Mesenchymal stem cell (in vitro differentiated cells and primary cell): ENCODE results near the gene TUBA1A.
A peak's percentile ranks its signal among the peaks of the same experiment; 100 is the strongest.

Experiments
- DNase-seq: peaks from one replicate; pipeline ENCODE4 v3.0.0-alpha.2; 2013
- H2AFZ ChIP-seq: one replicate; pipeline ENCODE4 v1.6.1; 2013; ENCODE audit warnings: low read depth, mild to moderate bottlenecking, control low read depth, inconsistent platforms, low read length, moderate library complexity
- H2AK5ac ChIP-seq: 2 replicates; pipeline ENCODE4 v1.6.1; 2013; ENCODE audit warnings: low read length, moderate library complexity, mild to moderate bottlenecking, inconsistent platforms; ENCODE audit not compliant: severe bottlenecking
- H2BK120ac ChIP-seq: one replicate; pipeline ENCODE4 v1.6.1; 2013; ENCODE audit warnings: low read depth, mild to moderate bottlenecking, inconsistent platforms, low read length, moderate library complexity
- H2BK12ac ChIP-seq, 2 experiments: one replicate each; pipeline ENCODE4 v1.6.1; 2013; ENCODE audit warnings: inconsistent platforms in 2 of 2, low read length in 2 of 2, mild to moderate bottlenecking in 2 of 2, moderate library complexity in 2 of 2, control low read depth in 1 of 2
- H2BK15ac ChIP-seq: one replicate; pipeline ENCODE4 v1.6.1; 2013; ENCODE audit warnings: mild to moderate bottlenecking, low read depth, inconsistent platforms; ENCODE audit not compliant: poor library complexity, severe bottlenecking
- H2BK5ac ChIP-seq: 2 replicates; pipeline ENCODE4 v1.6.1; 2013; ENCODE audit warnings: low read depth, mild to moderate bottlenecking, low read length, control low read depth, inconsistent platforms; ENCODE audit not compliant: poor library complexity, severe bottlenecking
- H3K14ac ChIP-seq, 2 experiments: one replicate each; pipeline ENCODE4 v1.6.1; 2013; ENCODE audit warnings: inconsistent platforms in 2 of 2, low read length in 2 of 2, control low read depth in 1 of 2, mild to moderate bottlenecking in 1 of 2, moderate library complexity in 1 of 2
- H3K18ac ChIP-seq, 2 experiments: one replicate each; pipeline ENCODE4 v1.6.1; 2013; ENCODE audit warnings: inconsistent platforms in 2 of 2, low read length in 2 of 2, control low read depth in 1 of 2, low read depth in 1 of 2, mild to moderate bottlenecking in 1 of 2
- H3K23ac ChIP-seq, 2 experiments: one replicate each; pipeline ENCODE4 v1.6.1; 2013; ENCODE audit warnings: inconsistent platforms in 2 of 2, low read length in 2 of 2, mild to moderate bottlenecking in 2 of 2, moderate library complexity in 2 of 2, control low read depth in 1 of 2
- H3K27ac ChIP-seq: 2 replicates; pipeline ENCODE4 v1.5.1; 2013; ENCODE audit warnings: mild to moderate bottlenecking, moderate library complexity, low read length, control low read depth, inconsistent platforms; ENCODE audit not compliant: poor library complexity, severe bottlenecking
- H3K27me3 ChIP-seq, 2 experiments: 2 replicates each; pipeline versions ENCODE4 v1.6.1 to v1.7.0; 2013; ENCODE audit warnings: low read length in 2 of 2, mild to moderate bottlenecking in 2 of 2, moderate library complexity in 2 of 2, control low read depth in 1 of 2, inconsistent platforms in 1 of 2; ENCODE audit not compliant: control insufficient read depth in 1 of 2, insufficient read depth in 1 of 2
- H3K36me3 ChIP-seq, 2 experiments: 2 replicates each; pipeline versions ENCODE4 v1.6.1 to v1.7.0; 2013; ENCODE audit warnings: low read length in 2 of 2, control low read depth in 1 of 2, inconsistent platforms in 1 of 2, low read depth in 1 of 2, mild to moderate bottlenecking in 1 of 2; ENCODE audit not compliant: insufficient read depth in 2 of 2, control insufficient read depth in 1 of 2
- H3K4ac ChIP-seq, 2 experiments: one replicate each; pipeline ENCODE4 v1.6.1; 2013; ENCODE audit warnings: inconsistent platforms in 2 of 2, low read length in 2 of 2, mild to moderate bottlenecking in 2 of 2, moderate library complexity in 2 of 2, control low read depth in 1 of 2, low read depth in 1 of 2
- H3K4me1 ChIP-seq: 2 replicates; pipeline ENCODE4 v1.6.1; 2013; ENCODE audit warnings: low read depth, low read length, control low read depth; ENCODE audit not compliant: control insufficient read depth, insufficient read depth
- H3K4me2 ChIP-seq: 2 replicates; pipeline ENCODE4 v1.6.1; 2013; ENCODE audit warnings: low read length, mild to moderate bottlenecking, inconsistent platforms; ENCODE audit not compliant: poor library complexity, severe bottlenecking
- H3K4me3 ChIP-seq, 2 experiments: 2 replicates each; pipeline versions ENCODE4 v1.5.1 to v1.7.0; 2013; ENCODE audit warnings: low read length in 2 of 2, mild to moderate bottlenecking in 2 of 2, control low read depth in 1 of 2, low read depth in 1 of 2; ENCODE audit not compliant: insufficient read depth in 1 of 2
- H3K79me1 ChIP-seq: replicated peaks from 2 replicates; pipeline ENCODE4 v1.6.1; 2013; ENCODE audit warnings: mild to moderate bottlenecking, control low read depth, low read length, inconsistent platforms; ENCODE audit not compliant: poor library complexity, severe bottlenecking
- H3K9ac ChIP-seq: 2 replicates; pipeline ENCODE4 v1.7.0; 2013; ENCODE audit warnings: mild to moderate bottlenecking, low read length, moderate library complexity
- H3K9me3 ChIP-seq: 2 replicates; pipeline ENCODE4 v1.7.0; 2013; ENCODE audit warnings: mild to moderate bottlenecking, low read length; ENCODE audit not compliant: control insufficient read depth
- H4K8ac ChIP-seq: one replicate; pipeline ENCODE4 v1.6.1; 2013; ENCODE audit warnings: inconsistent platforms, mild to moderate bottlenecking, low read length, moderate library complexity
- H4K91ac ChIP-seq: one replicate; pipeline ENCODE4 v1.6.1; 2013; ENCODE audit warnings: mild to moderate bottlenecking, low read length, inconsistent platforms
- WGBS: methylation state at CpG from one replicate; pipeline ENCODE4 v1.1.7; 2013; ENCODE audit warnings: mixed read lengths; 5-methylcytosine and 5-hydroxymethylcytosine counted together

TUBA1A gene

GRCh38 chr12:49206389-49206788, 17.5 kb upstream of the TUBA1A start:
- Histone ChIP-seq H3K9me3 (no peaks in the 10 kb centered on the region), H3K18ac (no peak overlapping the region), H3K23ac (no peak overlapping the region), H4K8ac (no peak overlapping the region), H2BK120ac (no peak overlapping the region), H2BK5ac (no peak overlapping the region), H2BK15ac (no peak overlapping the region), H2AFZ (no peak overlapping the region), H3K9ac (no peak overlapping the region), H4K91ac (no peak overlapping the region), H3K36me3 (no peaks in the 10 kb centered on the region), H3K4me2 (no peak overlapping the region), H2BK12ac (no peak overlapping the region), H3K27ac (no peak overlapping the region), H2AK5ac (no peak overlapping the region), H3K79me1 (no peaks in the 10 kb centered on the region), H3K4me1 (no peaks in the 10 kb centered on the region), H3K14ac (no peak overlapping the region), H3K4ac (no peak overlapping the region), H3K4me3 (no peak overlapping the region), H3K27me3 (no peaks in the 10 kb centered on the region)
- no peak for DNase-seq

DNA sequence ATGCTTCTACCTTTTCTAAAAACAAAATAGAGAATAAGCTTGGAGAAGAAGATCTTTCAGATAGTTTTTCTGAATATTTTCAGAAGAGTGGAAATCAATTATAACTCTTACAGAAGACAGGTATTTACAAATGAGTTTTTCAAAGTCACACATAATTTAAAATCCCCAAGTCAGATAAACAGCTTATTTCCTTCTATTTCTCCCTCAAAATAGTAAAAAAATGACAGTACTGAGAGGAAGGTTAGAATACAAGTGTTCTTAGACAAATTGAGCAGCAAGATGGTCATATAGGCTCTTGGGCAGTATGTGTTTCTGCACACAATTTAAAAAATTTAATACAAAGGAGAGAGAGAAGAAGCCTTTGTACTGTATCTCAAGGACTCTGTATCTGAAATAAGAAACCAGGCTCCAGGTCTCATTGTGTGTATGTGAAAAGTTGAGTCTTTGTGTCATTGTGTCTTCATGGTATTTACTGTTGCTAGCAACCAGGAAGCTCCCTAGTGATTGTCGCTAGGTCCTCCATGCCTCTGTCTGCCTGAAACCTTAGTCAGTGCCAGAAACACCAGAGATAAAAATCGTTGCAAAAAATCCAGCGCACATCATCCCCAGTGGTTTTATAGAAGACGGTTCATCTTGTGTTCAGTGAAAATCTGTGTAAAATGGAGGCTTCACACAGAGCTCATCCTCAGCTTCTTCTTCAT, 12.9 kb upstream of the TUBA1A start:
- H3K27ac ChIP-seq, result peak overlapping the region; percentile 72
- H3K18ac ChIP-seq, result peak overlapping the region in 1 of 2 experiments; percentile 77
- peak overlapping the region; percentile 92 for H3K9ac ChIP-seq
- H3K4me1 ChIP-seq, result peaks cover 4% of the 10 kb centered on the region
- H3K4me3 ChIP-seq, result peak overlapping the region in 1 of 2 experiments; percentile 30
- DNase-seq, result peak; percentile 89
- peak overlapping the region in 1 of 2 experiments; percentile 59 for H2BK12ac ChIP-seq
- H3K27me3 ChIP-seq, result no peaks in the 10 kb centered on the region
- H3K36me3 ChIP-seq, result no peaks in the 10 kb centered on the region
- no peaks in the 10 kb centered on the region for H3K79me1 ChIP-seq
- H3K4me2 ChIP-seq, result no peak overlapping the region
- no peak overlapping the region for H2BK5ac ChIP-seq
- no peak overlapping the region for H3K4ac ChIP-seq
- H2AFZ ChIP-seq, result no peak overlapping the region
- H4K8ac ChIP-seq, result no peak overlapping the region
- H4K91ac ChIP-seq, result no peak overlapping the region
- H2BK120ac ChIP-seq, result no peak overlapping the region
- WGBS, result 77% methylated on average over 4 of the region's 4 CpGs
- no peak overlapping the region for H3K14ac ChIP-seq
- H2AK5ac ChIP-seq, result no peak overlapping the region
- no peak overlapping the region for H2BK15ac ChIP-seq
- H3K9me3 ChIP-seq, result no peaks in the 10 kb centered on the region
- H3K23ac ChIP-seq, result no peak overlapping the region

GRCh38 chr12:49200919-49201594, 12.2 kb upstream of the TUBA1A start:
- no peak overlapping the region for H3K14ac ChIP-seq
- H2BK5ac ChIP-seq, result no peak overlapping the region
- H3K4me3 ChIP-seq, result no peak overlapping the region
- H4K8ac ChIP-seq, result no peak overlapping the region
- no peak overlapping the region for H3K18ac ChIP-seq
- no peak overlapping the region for H2BK120ac ChIP-seq
- H3K27ac ChIP-seq, result peak overlapping the region; percentile 45
- H4K91ac ChIP-seq, result no peak overlapping the region
- H3K9me3 ChIP-seq, result no peaks in the 10 kb centered on the region
- no peak overlapping the region for H3K23ac ChIP-seq
- peak; percentile 89 for DNase-seq
- H3K4ac ChIP-seq, result no peak overlapping the region
- no peak overlapping the region for H2AFZ ChIP-seq
- peak overlapping the region; percentile 8 for H3K4me2 ChIP-seq
- H3K36me3 ChIP-seq, result no peaks in the 10 kb centered on the region
- no peak overlapping the region for H2BK15ac ChIP-seq
- H3K9ac ChIP-seq, result peak overlapping the region; percentile 92
- H2BK12ac ChIP-seq, result no peak overlapping the region
- H2AK5ac ChIP-seq, result no peak overlapping the region
- WGBS, result no CpG with 5 or more reads among the region's 4 CpGs
- H3K4me1 ChIP-seq, result peaks cover 4% of the 10 kb centered on the region
- H3K27me3 ChIP-seq, result no peaks in the 10 kb centered on the region
- H3K79me1 ChIP-seq, result no peaks in the 10 kb centered on the region

DNA sequence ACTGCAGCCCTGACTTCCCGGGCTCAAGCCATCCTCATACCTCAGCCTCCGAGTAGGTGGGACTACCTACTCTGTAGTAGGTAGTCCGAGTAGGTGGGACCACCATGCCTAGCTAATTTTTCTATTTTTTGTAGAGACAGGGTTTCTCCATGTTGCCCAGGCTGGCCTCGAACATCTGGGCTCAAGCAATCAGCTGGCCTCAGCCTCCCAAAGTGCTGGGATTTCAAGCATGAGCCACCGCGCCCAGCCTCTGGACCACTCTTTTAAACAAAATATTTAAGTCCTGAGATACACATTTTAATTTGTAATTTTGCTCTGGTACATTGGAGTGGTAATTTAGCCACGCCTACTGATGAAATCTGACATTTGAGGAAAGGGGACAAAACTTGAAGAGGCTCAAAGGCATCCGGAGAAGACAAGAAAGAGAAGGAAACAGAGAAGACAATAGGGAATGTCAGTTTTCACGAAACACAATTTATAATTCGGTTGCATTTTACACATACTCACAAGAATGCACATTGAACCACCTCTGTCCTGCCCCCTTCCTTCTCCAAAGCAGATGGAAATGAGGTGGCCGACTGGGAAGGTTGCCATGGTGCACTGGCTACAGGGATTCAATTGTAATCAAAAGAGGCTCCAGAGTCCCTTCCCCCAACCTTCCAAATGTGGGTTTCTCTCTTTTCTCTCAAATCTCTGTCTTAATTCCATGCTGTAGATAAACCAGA, 9.7 kb upstream of the TUBA1A start:
- no peak overlapping the region for H3K4me2 ChIP-seq
- H3K23ac ChIP-seq, result no peak overlapping the region
- H2AK5ac ChIP-seq, result no peak overlapping the region
- no peak overlapping the region for H4K91ac ChIP-seq
- H3K27me3 ChIP-seq, result no peaks in the 10 kb centered on the region
- peak overlapping the region in 1 of 2 experiments; percentile 36 for H3K4me3 ChIP-seq
- H3K9ac ChIP-seq, result peak overlapping the region; percentile 76
- no peaks in the 10 kb centered on the region for H3K79me1 ChIP-seq
- H3K9me3 ChIP-seq, result no peaks in the 10 kb centered on the region
- H3K4ac ChIP-seq, result peak overlapping the region in 1 of 2 experiments; percentile 33
- no peak overlapping the region for H2BK15ac ChIP-seq
- peak overlapping the region in 1 of 2 experiments; percentile 34 for H3K18ac ChIP-seq
- no peak overlapping the region for H2BK120ac ChIP-seq
- no peak overlapping the region for H4K8ac ChIP-seq
- no peak overlapping the region for H2AFZ ChIP-seq
- DNase-seq, result peak; percentile 46
- no peak overlapping the region for H2BK5ac ChIP-seq
- H3K14ac ChIP-seq, result no peak overlapping the region
- H2BK12ac ChIP-seq, result no peak overlapping the region
- no peak overlapping the region for H3K27ac ChIP-seq
- WGBS, result 67% methylated on average over 11 of the region's 11 CpGs
- H3K36me3 ChIP-seq, result no peaks in the 10 kb centered on the region
- H3K4me1 ChIP-seq, result peaks cover 4% of the 10 kb centered on the region
